IMR-90 (cell line): ENCODE measurements around the gene PLIN4. TPM values are rescaled to one million over a fixed set of nuclear protein-coding genes. Genes with fewer than 3 reads are reported as not detected.

Experiments used
- ATAC-seq: fragments of 200-7000 bp; cut with Tn5 transposase; 2 replicates; pipeline ENCODE4 v1.9.1; 2020; ENCODE audit warnings: low read depth, mild to moderate bottlenecking, moderate library complexity
- BruUV-seq: library from RNA; stranded (reverse); fragments of 400-500 nt; replicated peaks from 2 replicates; lab custom pipeline; 2021; lab: Mats Ljungman, UMichigan
- CTCF ChIA-PET: fragments of 300-600 bp; formaldehyde crosslinking; extraction: SDS; loops from one replicate; lab custom pipeline; 2021; ENCODE audit warnings: antibody characterized with exemption; lab: Yijun Ruan, JAX
- POLR2A ChIA-PET: fragments of 300-600 bp; sonication (Branson Sonifier 250); formaldehyde crosslinking; loops from one replicate; lab custom pipeline; 2022; ENCODE audit warnings: antibody characterized with exemption; ENCODE audit not compliant: unreplicated experiment; lab: Charles Lee
- DNase-seq: peaks from one replicate; pipeline ENCODE4 v3.0.0; 2013
- H2AFZ ChIP-seq: replicated peaks from 2 replicates; pipeline ENCODE3; 2013; ENCODE audit warnings: low read length, mild to moderate bottlenecking; ENCODE audit not compliant: poor library complexity
- H2AK5ac ChIP-seq: 2 replicates; pipeline ENCODE4 v1.6.1; 2013; ENCODE audit warnings: low read depth, low read length, inconsistent platforms
- H2AK9ac ChIP-seq: replicated peaks from 2 replicates; pipeline ENCODE3; 2013; ENCODE audit warnings: mild to moderate bottlenecking, low read depth, low read length, moderate library complexity; ENCODE audit not compliant: poor library complexity
- H2BK120ac ChIP-seq: 2 replicates; pipeline ENCODE4 v1.6.1; 2013; ENCODE audit warnings: low read depth, low read length, inconsistent platforms
- H2BK15ac ChIP-seq: 3 replicates; pipeline ENCODE4 v1.6.1; 2013; ENCODE audit warnings: low read depth, low read length, inconsistent platforms
- H2BK20ac ChIP-seq: 2 replicates; pipeline ENCODE4 v1.6.1; 2013; ENCODE audit warnings: low read depth, mild to moderate bottlenecking, inconsistent platforms, low read length, moderate library complexity
- H2BK5ac ChIP-seq: 2 replicates; pipeline ENCODE4 v1.6.1; 2013; ENCODE audit warnings: mild to moderate bottlenecking, low read depth, low read length, inconsistent platforms; ENCODE audit not compliant: poor library complexity, severe bottlenecking
- H3K14ac ChIP-seq: replicated peaks from 2 replicates; pipeline ENCODE4 v1.6.1; 2013; ENCODE audit warnings: low read depth, low read length, inconsistent platforms
- H3K18ac ChIP-seq: 2 replicates; pipeline ENCODE4 v1.6.1; 2013; ENCODE audit warnings: low read depth, low read length, control low read depth
- H3K23ac ChIP-seq: 2 replicates; pipeline ENCODE4 v1.6.1; 2013; ENCODE audit warnings: low read depth, low read length, inconsistent platforms
- H3K27ac ChIP-seq: 2 replicates; pipeline ENCODE4 v1.5.1; 2013; ENCODE audit warnings: mild to moderate bottlenecking, control low read depth, low read length; ENCODE audit not compliant: insufficient read depth
- H3K27me3 ChIP-seq: 2 replicates; pipeline ENCODE4 v1.6.1; 2013; ENCODE audit warnings: low read length; ENCODE audit not compliant: control insufficient read depth, insufficient read depth
- H3K36me3 ChIP-seq: 2 replicates; pipeline ENCODE4 v1.6.1; 2013; ENCODE audit warnings: low read length, mixed read lengths; ENCODE audit not compliant: control insufficient read depth, insufficient read depth
- H3K4ac ChIP-seq: 2 replicates; pipeline ENCODE4 v1.6.1; 2013; ENCODE audit warnings: low read depth, low read length, inconsistent platforms
- H3K4me1 ChIP-seq: 2 replicates; pipeline ENCODE4 v1.6.1; 2013; ENCODE audit warnings: low read length, mixed read lengths; ENCODE audit not compliant: control insufficient read depth, insufficient read depth
- H3K4me2 ChIP-seq: 2 replicates; pipeline ENCODE4 v1.6.1; 2013; ENCODE audit warnings: low read depth, mild to moderate bottlenecking, control low read depth, low read length, moderate library complexity
- H3K4me3 ChIP-seq: 2 replicates; pipeline ENCODE4 v1.5.1; 2013; ENCODE audit warnings: low read depth, mild to moderate bottlenecking, control low read depth, low read length, moderate library complexity; ENCODE audit not compliant: insufficient read depth
- H3K56ac ChIP-seq: 2 replicates; pipeline ENCODE4 v1.6.1; 2013; ENCODE audit warnings: low read length, inconsistent platforms; ENCODE audit not compliant: insufficient read depth; ENCODE audit errors: extremely low read depth
- H3K79me1 ChIP-seq, 2 experiments: 2 replicates each; pipeline ENCODE4 v1.6.1; 2013; ENCODE audit warnings: low read length in 2 of 2, inconsistent platforms in 1 of 2, low read depth in 1 of 2
- H3K9ac ChIP-seq: 2 replicates; pipeline ENCODE4 v1.6.1; 2013; ENCODE audit warnings: low read depth, low read length, control low read depth
- H3K9me1 ChIP-seq: 2 replicates; pipeline ENCODE4 v1.6.1; 2013; ENCODE audit warnings: low read length, inconsistent platforms; ENCODE audit not compliant: insufficient read depth
- H3K9me3 ChIP-seq: 2 replicates; pipeline ENCODE4 v1.6.1; 2013; ENCODE audit warnings: low read length; ENCODE audit not compliant: control insufficient read depth, insufficient read depth
- H4K20me1 ChIP-seq: 2 replicates; pipeline ENCODE4 v1.6.1; 2013; ENCODE audit warnings: low read length, inconsistent platforms; ENCODE audit not compliant: insufficient read depth
- H4K5ac ChIP-seq: 2 replicates; pipeline ENCODE4 v1.6.1; 2013; ENCODE audit warnings: mild to moderate bottlenecking, low read depth, low read length, control low read depth
- H4K8ac ChIP-seq, 2 experiments: 2 replicates each; pipeline ENCODE4 v1.6.1; 2013; ENCODE audit warnings: low read depth in 2 of 2, low read length in 2 of 2, control low read depth in 1 of 2, inconsistent platforms in 1 of 2
- H4K91ac ChIP-seq: 2 replicates; pipeline ENCODE4 v1.6.1; 2013; ENCODE audit warnings: low read depth, low read length, inconsistent platforms; ENCODE audit not compliant: insufficient read depth
- CTCF ChIP-seq: conservative IDR thresholded peaks from 2 replicates; pipeline ENCODE4 v1.5.1; 2012; ENCODE audit warnings: mild to moderate bottlenecking, low read depth, low read length, improper control_type of control experiment
- FOS ChIP-seq: fragments of 150-350 bp; IDR thresholded peaks from 2 replicates; pipeline ENCODE4 v1.6.1; 2016; ENCODE audit warnings: low read depth, low read length
- WGBS, 2 experiments: methylation state at CpG; one replicate each; pipeline versions ENCODE4 v1.1.5 to v1.1.7; 2013; ENCODE audit warnings: missing lambda C conversion rate in 2 of 2; ENCODE audit not compliant: insufficient read length in 1 of 2; ENCODE audit errors: extremely low coverage in 2 of 2; 5-methylcytosine and 5-hydroxymethylcytosine counted together
- dilution Hi-C: fragments of 300-500 bp; cut with HindIII; formaldehyde crosslinking; loops from one replicate; pipeline ENCODE4 v1.14.3; 2018; ENCODE audit warnings: low sequenced_read_pairs; ENCODE audit not compliant: unreplicated experiment
- in situ Hi-C: fragments of 300-500 bp; cut with MboI; formaldehyde crosslinking; loops from 3 replicates; pipeline ENCODE4 v1.14.3; 2019; ENCODE audit warnings: low sequenced_read_pairs, inconsistent platforms, mixed read lengths
- intact Hi-C: fragments of 100-400 bp; cut with micrococcal nuclease; formaldehyde crosslinking; loops from 2 replicates; pipeline ENCODE4 v1.10.0; 2022
- polyA plus RNA-seq, 3 experiments: library from polyadenylated mRNA; depleted of rRNA; stranded (reverse); fragments of >200 nt; gene quantifications; 2 replicates each; pipeline ENCODE4 v1.2.3, GENCODE V29; 2012; ENCODE audit warnings: low replicate concordance in 1 of 3
- total RNA-seq: library from RNA; depleted of rRNA; stranded (reverse); fragments of >200 nt; gene quantifications from 2 replicates; pipeline ENCODE4 v1.2.3, GENCODE V29; 2012

PLIN4 gene
- total and polyA plus RNA-seq, 2 of the 4 experiments (the other 2 are of a cell fraction), result under 0.01 to 0.09 TPM

GRCh38 chr19:4517451-4518057, 732 bp downstream of the PLIN4 start:
- Histone ChIP-seq H3K23ac (no peak overlapping the region), H4K8ac (no peak overlapping the region), H3K27ac (no peak overlapping the region), H3K9ac (no peak overlapping the region), H2BK15ac (no peak overlapping the region), H2BK20ac (no peak overlapping the region), H4K20me1 (no peaks in the 10 kb centered on the region), H3K9me3 (no peaks in the 10 kb centered on the region), H3K4ac (no peak overlapping the region), H2BK5ac (no peak overlapping the region), H3K4me2 (no peak overlapping the region), H3K18ac (no peak overlapping the region), H2BK120ac (no peak overlapping the region), H4K91ac (no peak overlapping the region), H3K14ac (no peak overlapping the region), H3K36me3 (no peaks in the 10 kb centered on the region), H3K56ac (no peak overlapping the region), H3K9me1 (no peaks in the 10 kb centered on the region), H3K4me3 (no peak overlapping the region), H3K4me1 (peaks cover 9% of the 10 kb centered on the region), H3K79me1 (no peaks in the 10 kb centered on the region), H3K27me3 (peaks cover 12% of the 10 kb centered on the region), H2AK5ac (no peak overlapping the region), H2AFZ (no peak overlapping the region), H4K5ac (no peak overlapping the region), H2AK9ac (no peak overlapping the region)
- in situ Hi-C loops, result no loop called here
- no peak for TF ChIP-seq FOS
- TF ChIP-seq CTCF, result no peak
- ATAC-seq, result no peak
- intact Hi-C loops, result loop anchor here (1.0 kb wide), 1 partner anchor 11 kb away; no protein-coding TSS in a partner anchor
- no peak for DNase-seq
- BruUV-seq, result no TSS peak
- ChIA-PET CTCF (no interaction called here), POLR2A (no interaction called here)
- WGBS, 2 experiments, result 61% methylated on average over 10 of the region's 24 CpGs; no CpG with 5 or more reads in 1 of the 2 experiments
- dilution Hi-C loops, result no loop called here
